ENCODE results near the gene FRY.

The FRY gene

DNA sequence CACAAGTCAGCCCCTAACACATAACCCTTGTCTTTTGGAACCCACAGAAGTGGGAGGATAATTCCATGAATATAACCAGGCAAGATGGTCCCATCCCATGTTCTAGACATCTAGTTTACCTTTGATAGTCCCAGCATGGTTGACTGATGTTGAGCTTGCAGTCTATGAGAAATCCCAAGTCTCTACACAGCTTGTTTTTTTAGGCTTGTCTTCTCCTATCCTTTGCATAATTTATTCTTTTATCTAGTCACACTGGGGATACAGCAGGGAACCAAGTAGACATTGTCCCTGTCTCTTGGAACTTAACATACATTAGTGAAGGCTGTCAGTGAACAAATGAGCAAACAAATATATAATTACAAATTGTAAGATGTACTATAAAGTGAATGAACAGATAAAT, 19.6 kb upstream of the FRY start:
- no peaks in the 10 kb centered on the region for H3K36me3 ChIP-seq (replicated peaks)
- TF ChIP-seq CTCF (IDR thresholded peaks at IDR 0.05; ENCODE audit: low read depth, low read length, missing control alignments) = no peak
- no peak overlapping the region for H3K27ac ChIP-seq
- no peaks in the 10 kb centered on the region for H3K27me3 ChIP-seq (replicated peaks)
- no peak overlapping the region for H3K4me3 ChIP-seq (ENCODE audit: low read depth, low read length)
- in situ Hi-C loops (cut with HindIII; ENCODE audit: low pct_ligation_motif_present, low sequenced_read_pairs) = no loop called here
- DNase-seq = no peak

DNA sequence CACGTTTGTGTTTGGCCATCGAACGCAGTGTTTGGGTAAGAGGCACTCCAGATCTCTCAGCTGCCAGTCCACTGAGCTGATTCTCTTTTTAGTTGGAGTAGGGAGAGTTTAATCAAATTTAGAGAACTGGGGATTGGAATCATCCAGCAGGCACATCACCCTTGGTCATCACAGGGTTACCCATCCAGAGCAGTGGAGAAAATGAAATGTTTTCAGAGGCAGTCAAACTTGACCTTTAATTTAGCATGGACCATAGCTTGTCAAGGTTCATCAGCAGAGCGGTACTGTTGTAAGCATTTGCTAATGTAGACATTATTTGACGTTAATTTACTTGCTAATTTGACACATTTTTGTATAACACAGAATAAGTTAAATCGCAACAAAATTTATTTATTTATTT, 18.4 kb upstream of the FRY start:
- in situ Hi-C loops (cut with HindIII; ENCODE audit: low pct_ligation_motif_present, low sequenced_read_pairs) = no loop called here
- no peaks in the 10 kb centered on the region for H3K36me3 ChIP-seq (replicated peaks)
- no peak overlapping the region for H3K27ac ChIP-seq
- DNase-seq = no peak
- TF ChIP-seq CTCF (IDR thresholded peaks at IDR 0.05; ENCODE audit: low read depth, low read length, missing control alignments) = no peak
- no peaks in the 10 kb centered on the region for H3K27me3 ChIP-seq (replicated peaks)
- no peak overlapping the region for H3K4me3 ChIP-seq (ENCODE audit: low read depth, low read length)

- DNase-seq = no peak
- Histone ChIP-seq H3K27ac (no peak overlapping the region), H3K4me3 (ENCODE audit: low read depth, low read length) (no peak overlapping the region), H3K27me3 (replicated peaks) (no peaks in the 10 kb centered on the region), H3K36me3 (replicated peaks) (no peaks in the 10 kb centered on the region)
- no peak for TF ChIP-seq CTCF (IDR thresholded peaks at IDR 0.05; ENCODE audit: low read depth, low read length, missing control alignments)
- in situ Hi-C loops (cut with HindIII; ENCODE audit: low pct_ligation_motif_present, low sequenced_read_pairs) = no loop called here
Measured at GRCh38 chr13:32016119-32016518, 15.5 kb upstream of the FRY start.

DNA sequence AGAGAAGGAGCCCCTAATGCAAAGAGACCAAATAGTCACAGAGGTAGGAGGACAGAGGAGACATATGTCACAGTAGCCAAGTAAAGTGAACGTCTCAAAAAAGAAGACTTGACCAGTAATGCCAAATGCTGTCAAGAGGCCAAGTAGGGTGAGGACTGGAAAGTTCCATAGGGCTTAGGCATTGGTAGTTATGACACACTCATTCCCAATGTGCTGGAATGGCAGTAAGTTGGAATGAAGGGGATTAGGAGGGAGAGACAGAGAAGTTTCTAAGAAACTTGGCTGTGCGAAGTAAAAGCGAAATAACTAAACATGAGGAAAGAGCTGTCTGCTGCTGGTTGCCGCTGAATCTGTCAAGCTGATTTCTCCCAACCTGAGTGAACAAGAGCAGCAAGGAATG, 14.9 kb upstream of the FRY start:
- no peak for DNase-seq
- H3K27ac ChIP-seq = no peak overlapping the region
- no peak for TF ChIP-seq CTCF (IDR thresholded peaks at IDR 0.05; ENCODE audit: low read depth, low read length, missing control alignments)
- H3K27me3 ChIP-seq (replicated peaks) = no peaks in the 10 kb centered on the region
- H3K4me3 ChIP-seq (ENCODE audit: low read depth, low read length) = no peak overlapping the region
- in situ Hi-C loops (cut with HindIII; ENCODE audit: low pct_ligation_motif_present, low sequenced_read_pairs) = no loop called here
- no peaks in the 10 kb centered on the region for H3K36me3 ChIP-seq (replicated peaks)

DNA sequence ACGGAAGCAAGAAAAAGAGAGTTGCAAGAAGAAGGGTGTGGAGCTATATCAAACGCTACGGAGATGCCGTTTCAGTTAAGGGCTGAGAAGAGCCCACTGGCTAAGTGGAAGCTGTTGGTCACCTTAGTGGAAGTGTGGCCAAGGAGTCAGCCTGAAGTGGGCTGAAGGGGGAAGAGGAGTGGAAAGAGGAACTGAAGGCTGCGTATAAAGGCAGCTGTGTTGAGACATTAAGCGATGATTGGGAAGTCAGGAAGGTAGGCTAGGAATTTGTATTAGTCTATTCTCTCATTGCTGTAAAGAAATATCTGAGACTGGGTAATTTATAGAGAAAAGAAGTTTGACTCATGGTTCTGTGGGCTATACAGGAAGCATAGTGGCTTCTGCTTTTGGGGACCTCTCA, 14.1 kb upstream of the FRY start:
- DNase-seq = no peak
- H3K27ac ChIP-seq = no peak overlapping the region
- H3K36me3 ChIP-seq (replicated peaks) = no peaks in the 10 kb centered on the region
- in situ Hi-C loops (cut with HindIII; ENCODE audit: low pct_ligation_motif_present, low sequenced_read_pairs) = no loop called here
- no peaks in the 10 kb centered on the region for H3K27me3 ChIP-seq (replicated peaks)
- H3K4me3 ChIP-seq (ENCODE audit: low read depth, low read length) = no peak overlapping the region
- no peak for TF ChIP-seq CTCF (IDR thresholded peaks at IDR 0.05; ENCODE audit: low read depth, low read length, missing control alignments)

GRCh38 chr13:32019612-32020233, 11.9 kb upstream of the FRY start:
- H3K4me3 ChIP-seq (ENCODE audit: low read depth, low read length) = no peak overlapping the region
- peak; percentile 93 for TF ChIP-seq CTCF (IDR thresholded peaks at IDR 0.05; ENCODE audit: low read depth, low read length, missing control alignments)
- peak; percentile 68 for DNase-seq
- no peaks in the 10 kb centered on the region for H3K36me3 ChIP-seq (replicated peaks)
- no peak overlapping the region for H3K27ac ChIP-seq
- in situ Hi-C loops (cut with HindIII; ENCODE audit: low pct_ligation_motif_present, low sequenced_read_pairs) = no loop called here
- no peaks in the 10 kb centered on the region for H3K27me3 ChIP-seq (replicated peaks)
